SU-DHL-6 (cell line): ENCODE results near the gene FYCO1.

ENCODE experiments used
- H2AFZ ChIP-seq: fragments of 200-600 bp; sonication (generic); 2 replicates; pipeline ENCODE4 v1.6.1; 2014; ENCODE audit warnings: low read depth, mild to moderate bottlenecking, moderate library complexity, mixed read lengths, antibody characterized with exemption, low read length; ENCODE audit not compliant: severe bottlenecking
- H3F3A ChIP-seq: fragments of 200-600 bp; shearing (Covaris generic); 2 replicates; pipeline ENCODE4 v1.6.0; 2016; ENCODE audit warnings: antibody characterized with exemption, mild to moderate bottlenecking; ENCODE audit not compliant: insufficient read depth
- H3K27ac ChIP-seq: fragments of 200-600 bp; sonication (generic); 2 replicates; pipeline ENCODE4 v1.5.1; 2016; ENCODE audit warnings: low read depth, mild to moderate bottlenecking, low read length, moderate library complexity, mixed read lengths
- H3K27me3 ChIP-seq: fragments of 200-600 bp; sonication (generic), shearing (Covaris generic); 2 replicates; pipeline ENCODE4 v1.6.0; 2014; ENCODE audit warnings: mild to moderate bottlenecking, low read length
- H3K36me3 ChIP-seq: fragments of 200-600 bp; sonication (generic); 2 replicates; pipeline ENCODE4 v1.6.1; 2014; ENCODE audit warnings: mild to moderate bottlenecking, low read length, mixed read lengths
- H3K4me2 ChIP-seq: fragments of 300-600, 200-600 bp; shearing (Covaris generic), sonication (generic); 2 replicates; pipeline ENCODE4 v1.6.0; 2014; ENCODE audit warnings: low read length, low read depth, mild to moderate bottlenecking; ENCODE audit not compliant: poor library complexity, severe bottlenecking
- H3K4me3 ChIP-seq: fragments of 200-600 bp; sonication (generic); 2 replicates; pipeline ENCODE4 v1.5.1; 2014; ENCODE audit warnings: antibody characterized with exemption, low read length, mild to moderate bottlenecking, mixed read lengths; ENCODE audit not compliant: insufficient read depth, poor library complexity, severe bottlenecking
- H3K79me2 ChIP-seq: fragments of 200-600 bp; sonication (generic); 2 replicates; pipeline ENCODE4 v1.6.1; 2014; ENCODE audit warnings: mild to moderate bottlenecking, low read length, moderate library complexity; ENCODE audit not compliant: insufficient read depth
- H3K9ac ChIP-seq: fragments of 200-600 bp; sonication (generic); 2 replicates; pipeline ENCODE4 v1.7.0; 2014; ENCODE audit warnings: mild to moderate bottlenecking, low read length
- H3K9me2 ChIP-seq: fragments of 200-600 bp; sonication (generic); replicated peaks from 2 replicates; pipeline ENCODE4 v1.6.1; 2014; ENCODE audit warnings: low read length; ENCODE audit not compliant: insufficient read depth
- H3K9me3 ChIP-seq: fragments of 200-600 bp; sonication (generic); 2 replicates; pipeline ENCODE4 v1.6.1; 2014; ENCODE audit warnings: low read length, mixed read lengths; ENCODE audit not compliant: insufficient read depth
- H4K20me1 ChIP-seq: fragments of 200-600 bp; sonication (generic); 2 replicates; pipeline ENCODE4 v1.6.1; 2014; ENCODE audit warnings: low read depth, mild to moderate bottlenecking, antibody characterized with exemption, low read length, moderate library complexity, mixed read lengths
- EZH2phosphoT487 ChIP-seq: fragments of 200-600 bp; sonication (generic), shearing (Covaris generic); conservative IDR thresholded peaks from 2 replicates; pipeline ENCODE4 v1.6.1; 2018; ENCODE audit warnings: mild to moderate bottlenecking, antibody characterized with exemption, low read length, moderate library complexity, mixed read lengths
- TF ChIP-seq, protein P1 (sequence below): fragments of 200-600 bp; sonication (generic); IDR thresholded peaks from one replicate; pipeline ENCODE4 v1.5.1; 2017; ENCODE audit warnings: antibody characterized with exemption, mild to moderate bottlenecking, low read length, moderate library complexity; ENCODE audit not compliant: insufficient read depth, poor library complexity, severe bottlenecking

FYCO1 gene

DNA sequence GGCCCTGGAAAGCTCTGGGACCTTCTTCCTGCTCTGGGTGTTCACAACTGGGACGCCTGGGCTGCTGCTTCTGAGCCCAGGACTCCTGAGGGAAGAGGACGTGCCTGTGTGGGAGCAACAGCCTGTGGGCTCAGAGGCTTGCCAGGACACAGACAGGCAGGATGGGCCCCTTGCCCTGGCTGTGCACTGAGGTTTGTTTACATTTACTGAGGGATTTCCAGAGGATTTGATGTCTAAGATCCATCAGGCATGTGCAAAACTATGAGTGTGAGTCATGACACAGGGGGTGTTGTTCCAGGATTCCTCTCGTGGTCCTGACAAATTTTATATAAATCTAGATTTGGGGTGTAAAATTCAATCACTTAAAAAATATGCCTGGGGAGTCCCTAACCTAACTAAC lies 98.7 kb downstream of the FYCO1 start:
- H3K4me2 ChIP-seq, result no peak overlapping the region
- H2AFZ ChIP-seq, result no peak overlapping the region
- no peaks in the 10 kb centered on the region for H3K79me2 ChIP-seq
- H3K4me3 ChIP-seq, result no peak overlapping the region
- H4K20me1 ChIP-seq, result no peaks in the 10 kb centered on the region
- no peaks in the 10 kb centered on the region for H3K36me3 ChIP-seq
- H3K9me3 ChIP-seq, result no peaks in the 10 kb centered on the region
- H3K27ac ChIP-seq, result no peak overlapping the region
- H3F3A ChIP-seq, result no peaks in the 10 kb centered on the region
- H3K9ac ChIP-seq, result no peak overlapping the region
- H3K27me3 ChIP-seq, result no peaks in the 10 kb centered on the region
- TF ChIP-seq EZH2phosphoT487, result no peak
- TF ChIP-seq, protein P1, sequence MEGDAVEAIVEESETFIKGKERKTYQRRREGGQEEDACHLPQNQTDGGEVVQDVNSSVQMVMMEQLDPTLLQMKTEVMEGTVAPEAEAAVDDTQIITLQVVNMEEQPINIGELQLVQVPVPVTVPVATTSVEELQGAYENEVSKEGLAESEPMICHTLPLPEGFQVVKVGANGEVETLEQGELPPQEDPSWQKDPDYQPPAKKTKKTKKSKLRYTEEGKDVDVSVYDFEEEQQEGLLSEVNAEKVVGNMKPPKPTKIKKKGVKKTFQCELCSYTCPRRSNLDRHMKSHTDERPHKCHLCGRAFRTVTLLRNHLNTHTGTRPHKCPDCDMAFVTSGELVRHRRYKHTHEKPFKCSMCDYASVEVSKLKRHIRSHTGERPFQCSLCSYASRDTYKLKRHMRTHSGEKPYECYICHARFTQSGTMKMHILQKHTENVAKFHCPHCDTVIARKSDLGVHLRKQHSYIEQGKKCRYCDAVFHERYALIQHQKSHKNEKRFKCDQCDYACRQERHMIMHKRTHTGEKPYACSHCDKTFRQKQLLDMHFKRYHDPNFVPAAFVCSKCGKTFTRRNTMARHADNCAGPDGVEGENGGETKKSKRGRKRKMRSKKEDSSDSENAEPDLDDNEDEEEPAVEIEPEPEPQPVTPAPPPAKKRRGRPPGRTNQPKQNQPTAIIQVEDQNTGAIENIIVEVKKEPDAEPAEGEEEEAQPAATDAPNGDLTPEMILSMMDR, result no peak
- no peaks in the 10 kb centered on the region for H3K9me2 ChIP-seq

DNA sequence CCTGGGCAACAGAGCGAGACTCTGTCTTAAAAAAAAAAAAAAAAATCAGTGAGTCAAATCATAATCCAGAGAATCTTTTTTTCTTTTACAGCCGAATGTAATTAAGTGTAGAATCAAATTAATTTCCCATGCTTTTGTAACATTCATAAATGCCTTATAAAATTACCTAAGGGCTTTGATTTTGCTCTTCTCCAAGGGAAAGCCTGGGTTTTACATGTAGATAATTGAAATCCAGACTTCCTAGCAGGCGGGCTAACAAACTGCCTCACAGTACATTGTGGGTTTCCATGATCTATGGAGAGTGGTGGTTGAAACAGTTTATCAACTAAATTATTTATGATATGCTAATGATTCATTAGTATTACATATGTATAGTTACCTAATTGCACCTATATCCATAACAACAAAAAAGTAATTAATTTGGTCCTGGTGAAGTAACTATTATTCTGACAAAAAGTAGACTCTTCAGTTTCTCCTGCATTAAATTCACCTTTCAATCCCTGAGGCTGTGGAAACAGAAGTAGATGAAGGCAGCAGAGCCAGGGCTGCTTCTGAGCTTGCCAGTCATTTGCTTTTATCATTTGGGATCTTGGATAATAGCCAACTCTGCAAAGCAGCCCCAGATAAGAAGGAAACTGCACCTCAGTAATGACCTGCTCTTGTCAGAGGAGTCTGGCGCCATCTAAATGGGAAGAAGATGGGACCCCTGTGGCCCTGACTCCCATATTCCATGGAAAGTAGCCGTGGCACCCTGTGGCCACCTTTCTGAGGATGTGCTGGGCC lies 99.7 kb downstream of the FYCO1 start:
- TF ChIP-seq EZH2phosphoT487, result no peak
- TF ChIP-seq, protein P1, result no peak
- H3K36me3 ChIP-seq, result no peaks in the 10 kb centered on the region
- H3K4me3 ChIP-seq, result no peak overlapping the region
- H4K20me1 ChIP-seq, result no peaks in the 10 kb centered on the region
- H3K9ac ChIP-seq, result no peak overlapping the region
- no peak overlapping the region for H2AFZ ChIP-seq
- no peak overlapping the region for H3K4me2 ChIP-seq
- H3F3A ChIP-seq, result no peaks in the 10 kb centered on the region
- H3K27me3 ChIP-seq, result no peaks in the 10 kb centered on the region
- H3K9me3 ChIP-seq, result no peaks in the 10 kb centered on the region
- no peaks in the 10 kb centered on the region for H3K9me2 ChIP-seq
- no peaks in the 10 kb centered on the region for H3K79me2 ChIP-seq
- H3K27ac ChIP-seq, result no peak overlapping the region

DNA sequence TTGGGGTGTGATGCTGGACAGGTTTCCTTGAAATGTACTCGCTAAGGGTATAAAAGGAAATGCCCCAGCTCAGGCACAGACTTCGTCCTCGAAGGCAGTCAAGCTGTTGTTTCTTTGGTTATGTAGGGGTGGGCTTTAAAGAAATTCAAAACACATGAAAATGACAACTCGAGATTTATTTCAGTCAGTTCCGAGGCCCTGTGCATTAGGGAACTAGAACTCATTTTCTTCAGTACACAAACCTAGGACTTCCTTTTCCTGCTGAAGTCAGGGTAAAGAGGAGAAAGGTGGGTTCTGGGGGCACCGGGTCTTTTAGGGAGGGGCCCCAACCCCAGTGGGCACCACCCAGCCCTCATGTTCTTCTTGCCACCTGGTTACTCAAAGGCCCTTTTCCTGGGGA lies 101.6 kb downstream of the FYCO1 start:
- Histone ChIP-seq H3K36me3 (no peaks in the 10 kb centered on the region), H3K9me3 (no peaks in the 10 kb centered on the region), H2AFZ (no peak overlapping the region), H3K79me2 (no peaks in the 10 kb centered on the region), H3F3A (no peaks in the 10 kb centered on the region; the same call in 1 of the 2 replicates), H3K4me2 (no peak overlapping the region), H3K4me3 (no peak overlapping the region), H3K9me2 (no peaks in the 10 kb centered on the region), H3K27me3 (no peaks in the 10 kb centered on the region), H3K9ac (no peak overlapping the region), H3K27ac (no peak overlapping the region), H4K20me1 (no peaks in the 10 kb centered on the region)
- TF ChIP-seq, protein P1, result no peak
- TF ChIP-seq EZH2phosphoT487, result no peak
